H1 (cell line): ENCODE results near the gene ALKBH3. TPM values are rescaled to one million over a fixed set of nuclear protein-coding genes. Genes with fewer than 3 reads are reported as not detected.

Experiments used
- CTCF ChIA-PET: fragments of 300-600 bp; sonication (Branson Sonifier 250); formaldehyde crosslinking; loops from one replicate; lab custom pipeline; 2021; ENCODE audit not compliant: partially characterized antibody; lab: Charles Lee
- POLR2A ChIA-PET: fragments of 300-600 bp; sonication (Branson Sonifier 250); formaldehyde crosslinking; loops from one replicate; lab custom pipeline; 2021; ENCODE audit warnings: inconsistent platforms; ENCODE audit not compliant: partially characterized antibody; lab: Charles Lee
- DNase-seq, 2 experiments: peaks; one replicate each; pipeline versions ENCODE4 v3.0.0 to v3.0.0-alpha.2; 2010 to 2022; ENCODE audit warnings: low spot score in 2 of 2, low read depth in 1 of 2, mixed read lengths in 1 of 2
- FAIRE-seq: peaks from 2 replicates; lab custom pipeline; 2011; peaks lifted over from hg19 to GRCh38; lab: Jason Lieb, UNC
- H2AFZ ChIP-seq: 2 replicates; pipeline ENCODE4 v1.8.1; 2012; ENCODE audit warnings: low read length, inconsistent platforms
- H2AK5ac ChIP-seq: 2 replicates; pipeline ENCODE4 v1.6.1; 2013; ENCODE audit warnings: low read depth, low read length
- H2BK120ac ChIP-seq: replicated peaks from 2 replicates; pipeline ENCODE3; 2013; ENCODE audit warnings: low read depth, low read length, inconsistent platforms
- H2BK12ac ChIP-seq: 2 replicates; pipeline ENCODE4 v1.6.1; 2013; ENCODE audit warnings: low read depth, low read length
- H2BK15ac ChIP-seq: 2 replicates; pipeline ENCODE4 v1.6.1; 2013; ENCODE audit warnings: low read length
- H2BK20ac ChIP-seq: 2 replicates; pipeline ENCODE4 v1.6.1; 2013; ENCODE audit warnings: low read length
- H2BK5ac ChIP-seq: 2 replicates; pipeline ENCODE4 v1.6.1; 2013; ENCODE audit warnings: low read depth, low read length
- H3K14ac ChIP-seq: 2 replicates; pipeline ENCODE4 v1.6.1; 2013; ENCODE audit warnings: inconsistent platforms; ENCODE audit not compliant: insufficient read length
- H3K18ac ChIP-seq: 2 replicates; pipeline ENCODE4 v1.6.1; 2013; ENCODE audit warnings: low read length; ENCODE audit errors: extremely low read depth
- H3K23ac ChIP-seq: 2 replicates; pipeline ENCODE4 v1.6.1; 2013; ENCODE audit warnings: inconsistent platforms; ENCODE audit not compliant: insufficient read length
- H3K23me2 ChIP-seq: 2 replicates; pipeline ENCODE4 v1.6.1; 2013; ENCODE audit warnings: low read depth, low read length
- H3K27ac ChIP-seq: 2 replicates; pipeline ENCODE4 v1.6.1; 2011; ENCODE audit warnings: low read depth, low read length, inconsistent platforms
- H3K27me3 ChIP-seq, 4 experiments: replicated peaks in 1 of 4; 1 replicate in 1 of 4; 2 replicates in 3 of 4; pipeline versions ENCODE4 v1.6.1 to v1.8.1; 2011 to 2013; ENCODE audit warnings: low read length in 3 of 4, mild to moderate bottlenecking in 3 of 4, inconsistent platforms in 2 of 4, mixed read lengths in 2 of 4, moderate library complexity in 1 of 4; ENCODE audit not compliant: control insufficient read depth in 3 of 4, insufficient read depth in 3 of 4; ENCODE audit errors: extremely low read depth in 1 of 4
- H3K36me3 ChIP-seq, 4 experiments: 2 replicates each; pipeline versions ENCODE4 v1.6.1 to v1.8.1; 2011 to 2013; ENCODE audit warnings: mild to moderate bottlenecking in 4 of 4, low read length in 3 of 4, moderate library complexity in 2 of 4, control low read depth in 1 of 4, inconsistent platforms in 1 of 4; ENCODE audit not compliant: insufficient read depth in 4 of 4, control insufficient read depth in 2 of 4
- H3K4ac ChIP-seq: replicated peaks from 2 replicates; pipeline ENCODE3; 2013; ENCODE audit warnings: low read length, low read depth, mixed read lengths, inconsistent platforms; ENCODE audit not compliant: insufficient read length
- H3K4me1 ChIP-seq, 4 experiments: replicated peaks in 1 of 4; 1 replicate in 1 of 4; 2 replicates in 3 of 4; pipeline versions ENCODE4 v1.6.1 to v1.8.1; 2011 to 2013; ENCODE audit warnings: low read length in 3 of 4, inconsistent platforms in 2 of 4, mixed read lengths in 1 of 4; ENCODE audit not compliant: insufficient read depth in 4 of 4, control insufficient read depth in 3 of 4
- H3K4me2 ChIP-seq, 2 experiments: 2 replicates each; pipeline versions ENCODE4 v1.6.1 to v1.8.1; 2011 to 2013; ENCODE audit warnings: low read depth in 2 of 2, low read length in 2 of 2, control low read depth in 1 of 2, inconsistent platforms in 1 of 2, mild to moderate bottlenecking in 1 of 2; ENCODE audit not compliant: insufficient read depth in 1 of 2
- H3K4me3 ChIP-seq, 4 experiments: fragments of 200-600, 300-600 bp in 1 of 4; sonication (generic), shearing (Covaris generic), sonication (Bioruptor Twin) in 1 of 4; 2 replicates each; pipeline versions ENCODE4 v1.5.1 to v1.8.1; 2011 to 2016; ENCODE audit warnings: low read length in 4 of 4, low read depth in 3 of 4, control low read depth in 2 of 4, inconsistent platforms in 2 of 4, mild to moderate bottlenecking in 2 of 4, mixed read lengths in 1 of 4, moderate library complexity in 1 of 4; ENCODE audit not compliant: insufficient read depth in 2 of 4; ENCODE audit errors: extremely low read depth in 1 of 4
- H3K56ac ChIP-seq: replicated peaks from 2 replicates; pipeline ENCODE3; 2013; ENCODE audit warnings: low read depth, mild to moderate bottlenecking, mixed read lengths, low read length, inconsistent platforms; ENCODE audit not compliant: insufficient read length
- H3K79me1 ChIP-seq: 2 replicates; pipeline ENCODE4 v1.6.1; 2013; ENCODE audit warnings: low read depth, low read length, control low read depth
- H3K79me2 ChIP-seq, 2 experiments: 2 replicates each; pipeline versions ENCODE4 v1.6.1 to v1.8.1; 2012 to 2013; ENCODE audit warnings: low read length in 2 of 2, mild to moderate bottlenecking in 2 of 2, inconsistent platforms in 1 of 2; ENCODE audit not compliant: insufficient read depth in 2 of 2, control insufficient read depth in 1 of 2
- H3K9ac ChIP-seq, 4 experiments: replicated peaks in 1 of 4; 1 replicate in 1 of 4; 2 replicates in 3 of 4; pipeline versions ENCODE4 v1.6.1 to v1.8.1; 2011 to 2013; ENCODE audit warnings: low read depth in 3 of 4, low read length in 3 of 4, control low read depth in 2 of 4, mild to moderate bottlenecking in 2 of 4, moderate library complexity in 2 of 4, inconsistent platforms in 1 of 4; ENCODE audit errors: extremely low read depth in 1 of 4
- H3K9me3 ChIP-seq, 2 experiments: 2 replicates each; pipeline versions ENCODE4 v1.6.1 to v1.8.1; 2012 to 2013; ENCODE audit warnings: mild to moderate bottlenecking in 2 of 2, moderate library complexity in 2 of 2, control low read depth in 1 of 2, inconsistent platforms in 1 of 2, low read depth in 1 of 2, low read length in 1 of 2, mixed read lengths in 1 of 2; ENCODE audit not compliant: insufficient read depth in 2 of 2
- H4K20me1 ChIP-seq, 2 experiments: replicated peaks in 1 of 2; 2 replicates each; pipeline versions ENCODE3 to v1.8.1; 2011 to 2013; ENCODE audit warnings: inconsistent platforms in 2 of 2, low read length in 2 of 2, mild to moderate bottlenecking in 1 of 2; ENCODE audit not compliant: insufficient read depth in 2 of 2, control insufficient read depth in 1 of 2
- H4K5ac ChIP-seq: 2 replicates; pipeline ENCODE4 v1.6.1; 2013; ENCODE audit warnings: low read length, low read depth, mixed read lengths, inconsistent platforms; ENCODE audit not compliant: insufficient read length
- H4K8ac ChIP-seq: 2 replicates; pipeline ENCODE4 v1.8.0; 2013; ENCODE audit warnings: mild to moderate bottlenecking, moderate library complexity, low read length, inconsistent platforms; ENCODE audit not compliant: insufficient read depth; ENCODE audit errors: extremely low read depth
- H4K91ac ChIP-seq: replicated peaks from 2 replicates; pipeline ENCODE3; 2013; ENCODE audit warnings: low read length, mixed read lengths, inconsistent platforms; ENCODE audit not compliant: insufficient read length
- CBX8 ChIP-seq: fragments of 300-800, 300-1000 bp; sonication (generic); IDR thresholded peaks from 2 replicates; pipeline ENCODE4 v1.7.1; 2016; ENCODE audit warnings: low read depth, low read length, borderline replicate concordance
- CREB1 ChIP-seq: IDR thresholded peaks from 2 replicates; pipeline ENCODE4 v1.6.1; 2012; ENCODE audit warnings: inconsistent platforms
- POU5F1 ChIP-seq: IDR thresholded peaks from 2 replicates; pipeline ENCODE4 v1.6.1; 2011; ENCODE audit warnings: low read depth, mild to moderate bottlenecking, low read length, moderate library complexity
- RNF2 ChIP-seq: fragments of 200-900, 300-1000 bp; sonication (generic); IDR thresholded peaks from 2 replicates; pipeline ENCODE4 v1.7.1; 2016; ENCODE audit warnings: borderline replicate concordance, low read depth, mild to moderate bottlenecking, antibody characterized with exemption, low read length; ENCODE audit not compliant: poor library complexity, severe bottlenecking; ENCODE audit errors: missing control alignments
- TAF1 ChIP-seq: IDR thresholded peaks from 2 replicates; pipeline ENCODE4 v1.6.1; 2011; ENCODE audit warnings: mild to moderate bottlenecking, low read depth, low read length
- YY1 ChIP-seq: IDR thresholded peaks from 2 replicates; pipeline ENCODE4 v1.6.1; 2011; ENCODE audit warnings: low read depth, mild to moderate bottlenecking, low read length
- WGBS, 2 experiments: shearing (Covaris generic) in 1 of 2; methylation state at CpG; one replicate each; pipeline versions ENCODE4 v1.1.6 to v1.1.7; 2013 to 2015; ENCODE audit warnings: low lambda C conversion rate in 2 of 2, mixed read lengths in 2 of 2, inconsistent platforms in 1 of 2, low coverage in 1 of 2, missing lambda C conversion rate in 1 of 2; ENCODE audit not compliant: insufficient replicate concordance in 2 of 2, insufficient coverage in 1 of 2, insufficient read length in 1 of 2; ENCODE audit errors: extremely low coverage in 1 of 2, missing lambda C conversion rate in 1 of 2; 5-methylcytosine and 5-hydroxymethylcytosine counted together
- polyA plus RNA-seq, 7 experiments: library from polyadenylated mRNA; depleted of rRNA in 3 of 7; stranded (reverse) in 5 of 7; unstranded in 2 of 7; fragments of >200 nt in 5 of 7; fragments of 200-250 nt in 2 of 7; gene quantifications; 1 replicate in 5 of 7; 2 replicates in 1 of 7; 4 replicates in 1 of 7; pipeline versions ENCODE4 v1.2.1 to v1.2.3, GENCODE V29; 2011 to 2013; ENCODE audit warnings: missing spikeins in 2 of 7, mixed read lengths in 2 of 7
- total RNA-seq: library from RNA; stranded (reverse); fragmentation: NEBNext Ultra II Directional; extraction: Animal tissue kit (Norgen Biotek cat#: 25700); gene quantifications from 2 replicates; pipeline ENCODE4 v1.2.1, GENCODE V29; 2021

The ALKBH3 gene
- total and polyA plus RNA-seq, 2 of the 8 experiments (the other 6 are each of a cell fraction or from before 2014, with no cell fraction given): 10.5 to 11.4 TPM

DNA sequence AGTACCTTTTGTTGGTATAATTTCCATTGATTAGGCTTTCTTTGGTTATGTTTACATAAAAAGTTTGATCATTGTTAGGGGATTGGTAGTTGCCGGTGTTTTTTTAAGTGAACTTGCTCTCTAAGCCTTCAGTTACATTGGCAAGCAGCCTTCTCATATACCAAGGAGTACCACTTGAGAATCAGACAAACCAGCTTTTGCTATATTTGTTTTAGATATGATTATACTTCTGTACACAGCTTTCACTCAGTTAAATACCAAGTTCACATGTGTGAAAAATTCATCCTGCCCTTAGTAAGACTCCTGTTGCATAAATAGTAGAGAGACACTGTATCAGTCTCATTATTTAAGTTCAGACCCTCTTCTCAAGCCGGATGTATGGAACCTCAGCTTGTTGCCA lies 22.4 kb downstream of the ALKBH3 start:
- H3K4me1 ChIP-seq: no peaks in the 10 kb centered on the region
- no peak overlapping the region for H3K23ac ChIP-seq
- peaks cover 0 to 4% (median 0%) of the 10 kb centered on the region in 4 experiments; a peak in 1 of 8 replicates for H3K36me3 ChIP-seq
- no peak overlapping the region for H2BK12ac ChIP-seq
- no peak overlapping the region for H2BK120ac ChIP-seq
- H3K4ac ChIP-seq: no peak overlapping the region
- H2BK5ac ChIP-seq: no peak overlapping the region
- no peak for FAIRE-seq
- 90% methylated on average over 2 of the region's 2 CpGs; no CpG with 5 or more reads in 1 of the 2 experiments for WGBS, 2 experiments
- H2AFZ ChIP-seq: no peak overlapping the region
- no peak overlapping the region for H4K8ac ChIP-seq
- POLR2A ChIA-PET: no interaction called here
- H4K91ac ChIP-seq: no peak overlapping the region
- CTCF ChIA-PET: interaction anchor here (0.9 to 7.1 kb wide), 8 partner anchors 9 to 51 kb away, joined by 3 to 42 read pairs (median 3); no protein-coding TSS in a partner anchor
- no peak overlapping the region for H3K18ac ChIP-seq
- H3K4me3 ChIP-seq: no peak overlapping the region
- TF ChIP-seq CBX8: no peak
- TF ChIP-seq POU5F1: no peak
- TF ChIP-seq RNF2: no peak
- no peak for TF ChIP-seq CREB1
- TF ChIP-seq YY1: no peak
- TF ChIP-seq TAF1: no peak
- H4K20me1 ChIP-seq: no peaks in the 10 kb centered on the region
- H3K56ac ChIP-seq: no peak overlapping the region
- DNase-seq: no peak
- H3K23me2 ChIP-seq: no peaks in the 10 kb centered on the region; the same call in 1 of the 2 replicates
- no peak overlapping the region for H2AK5ac ChIP-seq
- no peaks in the 10 kb centered on the region for H3K79me1 ChIP-seq
- H2BK20ac ChIP-seq: no peak overlapping the region
- no peaks in the 10 kb centered on the region for H3K79me2 ChIP-seq
- peaks cover 0 to 3% of the 10 kb centered on the region in 2 experiments; a peak in 1 of 4 replicates for H3K9me3 ChIP-seq
- no peak overlapping the region for H2BK15ac ChIP-seq
- H4K5ac ChIP-seq: no peak overlapping the region
- no peaks in the 10 kb centered on the region; a peak in 1 of 7 replicates for H3K27me3 ChIP-seq
- H3K4me2 ChIP-seq: no peak overlapping the region
- no peak overlapping the region for H3K27ac ChIP-seq
- no peak overlapping the region for H3K14ac ChIP-seq
- no peak overlapping the region for H3K9ac ChIP-seq
